OCI-LY7 (cell line): ENCODE data around the gene ORC3.

Experiments
- EZH2phosphoT487 ChIP-seq: fragments of 200-600 bp; sonication (generic); IDR thresholded peaks from 2 replicates; pipeline ENCODE4 v1.6.1; 2018; ENCODE audit warnings: low read depth, borderline replicate concordance, mild to moderate bottlenecking, mixed run types, antibody characterized with exemption, low read length, moderate library complexity, mixed read lengths
- TF ChIP-seq, protein P1 (sequence below): fragments of 200-600 bp; sonication (generic); conservative IDR thresholded peaks from 2 replicates; pipeline ENCODE4 v1.5.1; 2014; ENCODE audit warnings: mild to moderate bottlenecking, antibody characterized with exemption, low read length, moderate library complexity, mixed read lengths

GRCh38 chr6:87583822-87584221, 6.1 kb upstream of the ORC3 start:
- TF ChIP-seq, protein P1, sequence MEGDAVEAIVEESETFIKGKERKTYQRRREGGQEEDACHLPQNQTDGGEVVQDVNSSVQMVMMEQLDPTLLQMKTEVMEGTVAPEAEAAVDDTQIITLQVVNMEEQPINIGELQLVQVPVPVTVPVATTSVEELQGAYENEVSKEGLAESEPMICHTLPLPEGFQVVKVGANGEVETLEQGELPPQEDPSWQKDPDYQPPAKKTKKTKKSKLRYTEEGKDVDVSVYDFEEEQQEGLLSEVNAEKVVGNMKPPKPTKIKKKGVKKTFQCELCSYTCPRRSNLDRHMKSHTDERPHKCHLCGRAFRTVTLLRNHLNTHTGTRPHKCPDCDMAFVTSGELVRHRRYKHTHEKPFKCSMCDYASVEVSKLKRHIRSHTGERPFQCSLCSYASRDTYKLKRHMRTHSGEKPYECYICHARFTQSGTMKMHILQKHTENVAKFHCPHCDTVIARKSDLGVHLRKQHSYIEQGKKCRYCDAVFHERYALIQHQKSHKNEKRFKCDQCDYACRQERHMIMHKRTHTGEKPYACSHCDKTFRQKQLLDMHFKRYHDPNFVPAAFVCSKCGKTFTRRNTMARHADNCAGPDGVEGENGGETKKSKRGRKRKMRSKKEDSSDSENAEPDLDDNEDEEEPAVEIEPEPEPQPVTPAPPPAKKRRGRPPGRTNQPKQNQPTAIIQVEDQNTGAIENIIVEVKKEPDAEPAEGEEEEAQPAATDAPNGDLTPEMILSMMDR = no peak
- no peak for TF ChIP-seq EZH2phosphoT487
